K562 (cell line): Measurements from ENCODE around the gene TSPAN15. TPM values are rescaled to one million over a fixed set of nuclear protein-coding genes. Genes with fewer than 3 reads are reported as not detected.

Experiments
- ATAC-seq: fragments of 200-7000 bp; cut with Tn5 transposase; 3 replicates; pipeline ENCODE4 v1.9.1; 2020; ENCODE audit warnings: moderate library complexity
- BruUV-seq: library from RNA; stranded (reverse); fragments of 400-500 nt; replicated peaks from 2 replicates; lab custom pipeline; 2021; lab: Mats Ljungman, UMichigan
- CTCF ChIA-PET: fragments of 300-600 bp; formaldehyde crosslinking; extraction: SDS; loops from one replicate; lab custom pipeline; 2021; ENCODE audit warnings: low intra/inter-chr PET ratio; lab: Yijun Ruan, JAX
- POLR2A ChIA-PET: fragments of 300-600, 350-650 bp; sonication (Branson Sonifier 250); formaldehyde crosslinking; extraction: SDS; loops from one replicate; lab custom pipeline; 2021; ENCODE audit warnings: antibody characterized with exemption, inconsistent platforms; lab: Yijun Ruan, JAX
- DNase-seq, 4 experiments: peaks; one replicate each; pipeline versions ENCODE4 v3.0.0 to v3.0.0-alpha.2; 2011 to 2018; ENCODE audit warnings: low spot score in 3 of 4, mixed read lengths in 3 of 4; ENCODE audit errors: extremely low read depth in 1 of 4
- FAIRE-seq: peaks from 2 replicates; lab custom pipeline; 2011; peaks lifted over from hg19 to GRCh38; lab: Jason Lieb, UNC
- H2AFZ ChIP-seq: 2 replicates; pipeline ENCODE4 v1.6.0; 2011; ENCODE audit warnings: low read depth, low read length, control low read depth, inconsistent platforms
- H3K27ac ChIP-seq: fragments of 200-600 bp; 3 replicates; pipeline ENCODE4 v1.8.0; 2011; ENCODE audit warnings: low read depth, mild to moderate bottlenecking, control low read depth, inconsistent platforms, low read length, moderate library complexity, mixed read lengths; ENCODE audit errors: extremely low read depth
- H3K27me3 ChIP-seq, 2 experiments: fragments of 300-600 bp in 1 of 2; 2 replicates in 1 of 2; 3 replicates in 1 of 2; pipeline versions ENCODE4 v1.6.0 to v1.8.0; 2011; ENCODE audit warnings: inconsistent platforms in 2 of 2, low read length in 2 of 2, mild to moderate bottlenecking in 1 of 2, mixed read lengths in 1 of 2, moderate library complexity in 1 of 2; ENCODE audit not compliant: control insufficient read depth in 2 of 2, insufficient read depth in 2 of 2
- H3K36me3 ChIP-seq: fragments of 300-600 bp; 3 replicates; pipeline ENCODE4 v1.8.0; 2011; ENCODE audit warnings: mild to moderate bottlenecking, low read length, inconsistent platforms; ENCODE audit not compliant: control insufficient read depth, insufficient read depth
- H3K4me1 ChIP-seq, 2 experiments: fragments of 200-600 bp in 1 of 2; replicated peaks in 1 of 2; 2 replicates in 1 of 2; 3 replicates in 1 of 2; pipeline versions ENCODE4 v1.5.1 to v1.8.0; 2011; ENCODE audit warnings: inconsistent platforms in 2 of 2, low read length in 2 of 2, mild to moderate bottlenecking in 1 of 2, mixed read lengths in 1 of 2, moderate library complexity in 1 of 2; ENCODE audit not compliant: control insufficient read depth in 2 of 2, insufficient read depth in 2 of 2
- H3K4me2 ChIP-seq: 2 replicates; pipeline ENCODE4 v1.6.1; 2011; ENCODE audit warnings: low read length, control low read depth, inconsistent platforms, mixed read lengths; ENCODE audit not compliant: insufficient read depth
- H3K4me3 ChIP-seq: fragments of 200-600 bp; sonication (generic), shearing (Covaris generic); 2 replicates; pipeline ENCODE4 v1.5.1; 2016; ENCODE audit warnings: control low read depth, inconsistent platforms
- H3K79me2 ChIP-seq: fragments of 200-600 bp; 3 replicates; pipeline ENCODE4 v1.8.0; 2011; ENCODE audit warnings: low read length, inconsistent platforms; ENCODE audit not compliant: control insufficient read depth, insufficient read depth
- H3K9ac ChIP-seq, 2 experiments: 2 replicates each; pipeline versions ENCODE4 v1.6.0 to v1.6.1; 2011; ENCODE audit warnings: low read depth in 2 of 2, low read length in 2 of 2, control low read depth in 1 of 2, inconsistent platforms in 1 of 2, mild to moderate bottlenecking in 1 of 2, mixed read lengths in 1 of 2; ENCODE audit not compliant: insufficient read depth in 1 of 2
- H3K9me1 ChIP-seq: one replicate; pipeline ENCODE4 v1.6.0; 2011; ENCODE audit warnings: inconsistent platforms, mild to moderate bottlenecking, low read length, moderate library complexity; ENCODE audit not compliant: control insufficient read depth, insufficient read depth
- H3K9me3 ChIP-seq: replicated peaks from 2 replicates; pipeline ENCODE4 v1.5.1; 2011; ENCODE audit warnings: low read depth, low read length, inconsistent platforms; ENCODE audit not compliant: control insufficient read depth, insufficient read depth
- H4K20me1 ChIP-seq: replicated peaks from 2 replicates; pipeline ENCODE4 v1.6.1; 2011; ENCODE audit warnings: low read length, inconsistent platforms, mixed read lengths; ENCODE audit not compliant: control insufficient read depth, insufficient read depth
- HSF4 ChIP-seq: fragments of 250-450 bp; sonication (Bioruptor Pico); IDR thresholded peaks from 2 replicates; pipeline ENCODE4 v2.1.2; 2022; ENCODE audit warnings: mild to moderate bottlenecking, moderate library complexity, borderline replicate concordance
- TGIF2 ChIP-seq: sonication (generic); formaldehyde crosslinking; IDR thresholded peaks from 2 replicates; pipeline ENCODE4 v1.8.1; 2022; ENCODE audit warnings: mild to moderate bottlenecking, missing genetic modification reagents, moderate library complexity
- ZNF354B ChIP-seq: fragments of 250-450 bp; sonication (Bioruptor Pico); IDR thresholded peaks from 2 replicates; pipeline ENCODE4 v1.4.0; 2020
- ZNF57 ChIP-seq: fragments of 450-650 bp; formaldehyde crosslinking; IDR thresholded peaks from 2 replicates; pipeline ENCODE4 v1.4.0; 2020; ENCODE audit warnings: mild to moderate bottlenecking, moderate library complexity
- WGBS: fragments of 100-300 bp; shearing (Covaris generic); methylation state at CpG from one replicate; pipeline ENCODE4 v1.1.6; 2016; ENCODE audit warnings: low coverage, mixed read lengths; ENCODE audit not compliant: insufficient coverage; ENCODE audit errors: missing lambda C conversion rate; 5-methylcytosine and 5-hydroxymethylcytosine counted together
- in situ Hi-C: fragments of 300-500 bp; cut with MboI; formaldehyde crosslinking; loops from 4 replicates; pipeline ENCODE4 v1.15.0; 2018; ENCODE audit warnings: inconsistent platforms, mixed read lengths
- intact Hi-C: fragments of 100-400 bp; cut with micrococcal nuclease; formaldehyde crosslinking; loops from 2 replicates; pipeline ENCODE4 v1.14.2; 2022
- polyA plus RNA-seq, 8 experiments: library from polyadenylated mRNA; depleted of rRNA in 4 of 8; stranded (reverse) in 5 of 8; unstranded in 3 of 8; fragments of >200 nt; fragmentation: Nextera tagmentation in 2 of 8; fragmentation: Illumina TruSeq in 1 of 8; extraction: Ambion mirVana in 2 of 8; extraction: Trizol in 1 of 8; gene quantifications; 2 replicates each; pipeline versions ENCODE4 v1.2.1 to v1.2.3, GENCODE V29; 2011 to 2014; ENCODE audit warnings: inconsistent platforms in 1 of 8, missing spikeins in 1 of 8
- total RNA-seq, 7 experiments: library from RNA; depleted of rRNA in 6 of 7; stranded (reverse); fragments of >200 nt in 6 of 7; fragmentation: Illumina TruSeq in 2 of 7; extraction: Trizol in 2 of 7; gene quantifications; 2 replicates each; pipeline versions ENCODE4 v1.2.1 to v1.2.3, GENCODE V29; 2011 to 2021; ENCODE audit warnings: low replicate concordance in 1 of 7
- TF ChIP-seq, protein P1 (sequence below): fragments of 200-800 bp; sonication (Bioruptor generic); IDR thresholded peaks from 2 replicates; pipeline ENCODE4 v1.6.1; 2017; ENCODE audit warnings: missing genetic modification characterization, missing compliant biosample characterization

Gene TSPAN15
- total and polyA plus RNA-seq, 9 of the 15 experiments (the other 6 are each of a cell fraction or from before 2014, with no cell fraction given): 0.33 to 1.0 (median 0.45) TPM; not detected in 2

DNA sequence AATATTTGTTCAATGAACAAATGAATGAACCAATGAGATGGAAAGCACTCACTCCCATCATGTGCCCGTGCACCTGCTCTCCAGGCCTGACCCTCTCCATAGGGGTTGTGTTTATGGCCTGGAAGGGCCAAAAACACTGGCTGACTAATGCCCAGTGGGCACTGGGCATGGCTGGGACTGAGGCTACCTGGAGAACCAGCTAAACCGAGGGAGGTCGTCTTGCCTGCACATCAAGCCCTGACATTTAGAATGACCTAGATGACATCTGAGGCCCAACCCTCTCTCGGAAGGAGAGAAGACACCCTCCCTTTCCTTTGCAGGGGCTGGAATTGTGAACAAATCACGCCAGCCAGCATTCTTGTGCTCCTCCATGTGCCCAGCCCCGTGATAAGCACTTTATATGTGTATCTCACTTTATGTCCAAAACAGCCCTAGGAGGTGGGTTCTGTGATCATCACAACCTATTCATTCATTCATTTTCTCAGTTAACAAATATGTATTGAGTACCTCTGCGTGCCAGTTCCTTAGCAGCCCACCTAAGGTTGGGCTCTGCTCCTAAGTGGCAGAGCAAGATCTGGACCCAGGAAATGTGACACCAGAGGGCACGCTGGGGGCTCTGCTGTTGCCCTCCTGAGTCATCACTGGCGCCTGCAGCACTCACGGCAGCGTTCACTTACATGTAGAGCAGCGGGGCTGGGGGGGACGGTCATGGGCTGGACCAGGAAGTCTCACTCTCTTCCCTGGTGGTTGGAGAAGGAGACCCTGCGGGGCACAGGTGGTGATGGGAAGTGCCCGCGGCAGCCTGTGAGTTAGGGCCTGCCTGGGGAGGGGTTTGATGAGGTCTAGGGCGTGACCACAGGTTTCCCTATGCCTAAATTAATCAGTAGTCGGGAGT is 52.0 kb downstream of the TSPAN15 start:
- CTCF ChIA-PET: interaction anchor here (0.9 kb wide), 1 partner anchor 10 kb away, joined by 3 read pairs; no protein-coding TSS in a partner anchor
- WGBS: 2% methylated on average over 18 of the region's 18 CpGs

DNA sequence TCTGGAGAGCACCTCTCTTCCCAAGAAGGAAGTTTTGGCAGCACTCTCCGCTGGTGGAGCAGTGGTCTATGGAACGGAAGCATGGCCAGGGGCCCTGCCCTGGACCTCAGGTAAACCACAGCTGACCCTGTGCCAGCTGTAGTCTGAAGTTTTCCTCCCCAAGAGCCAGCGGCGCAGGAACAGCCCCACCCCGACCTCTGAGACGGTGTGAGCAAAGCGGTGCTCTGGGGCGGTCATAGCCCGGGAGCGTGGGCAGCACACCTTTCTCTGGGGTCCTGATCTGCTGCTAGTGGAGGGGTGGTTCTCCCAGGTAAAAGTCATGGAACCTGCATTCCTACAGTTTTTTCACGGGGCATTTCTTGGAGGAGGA is 52.6 kb downstream of the TSPAN15 start:
- Histone ChIP-seq H3K36me3 (no peaks in the 10 kb centered on the region), H3K4me2 (no peak overlapping the region), H3K4me1 (peaks cover 0 to 15% of the 10 kb centered on the region in 2 experiments; a peak in 2 of 5 replicates), H3K9me3 (no peaks in the 10 kb centered on the region), H3K27ac (no peak overlapping the region), H3K9me1 (no peaks in the 10 kb centered on the region), H4K20me1 (no peaks in the 10 kb centered on the region; the same call in 1 of the 2 replicates), H3K27me3 (peaks cover 37 to 78% of the 10 kb centered on the region in 2 experiments), H3K79me2 (no peaks in the 10 kb centered on the region), H3K4me3 (no peak overlapping the region), H3K9ac (no peak overlapping the region), H2AFZ (no peak overlapping the region)
- CTCF ChIA-PET: interaction anchor here (0.9 kb wide), 1 partner anchor 9 kb away, joined by 3 read pairs; no protein-coding TSS in a partner anchor
- TF ChIP-seq, protein P1, sequence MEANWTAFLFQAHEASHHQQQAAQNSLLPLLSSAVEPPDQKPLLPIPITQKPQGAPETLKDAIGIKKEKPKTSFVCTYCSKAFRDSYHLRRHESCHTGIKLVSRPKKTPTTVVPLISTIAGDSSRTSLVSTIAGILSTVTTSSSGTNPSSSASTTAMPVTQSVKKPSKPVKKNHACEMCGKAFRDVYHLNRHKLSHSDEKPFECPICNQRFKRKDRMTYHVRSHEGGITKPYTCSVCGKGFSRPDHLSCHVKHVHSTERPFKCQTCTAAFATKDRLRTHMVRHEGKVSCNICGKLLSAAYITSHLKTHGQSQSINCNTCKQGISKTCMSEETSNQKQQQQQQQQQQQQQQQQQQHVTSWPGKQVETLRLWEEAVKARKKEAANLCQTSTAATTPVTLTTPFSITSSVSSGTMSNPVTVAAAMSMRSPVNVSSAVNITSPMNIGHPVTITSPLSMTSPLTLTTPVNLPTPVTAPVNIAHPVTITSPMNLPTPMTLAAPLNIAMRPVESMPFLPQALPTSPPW (CRISPR knock-in tag): no peak
- TF ChIP-seq ZNF57 (CRISPR knock-in tag) (no peak), ZNF354B (CRISPR knock-in tag) (no peak), HSF4 (CRISPR knock-in tag) (no peak)
- ATAC-seq (no peak), FAIRE-seq (no peak), DNase-seq (no peak)
- intact Hi-C loops (no loop called here), in situ Hi-C loops (loop anchor here (5.0 kb wide), 1 partner anchor 72 kb away; no protein-coding TSS in a partner anchor)
- 1% methylated on average over 11 of the region's 11 CpGs for WGBS
- POLR2A ChIA-PET: interaction anchor here (0.8 to 1.0 kb wide), 2 partner anchors 19 to 1062 kb away, joined by 3 read pairs; no protein-coding TSS in a partner anchor
- no TSS peak for BruUV-seq

More for the DNA sequence above, 52.0 kb downstream of the TSPAN15 start:
- Histone ChIP-seq H3K4me3 (no peak overlapping the region), H3K4me1 (peaks cover 0 to 15% of the 10 kb centered on the region in 2 experiments; a peak in 2 of 5 replicates), H3K79me2 (no peaks in the 10 kb centered on the region), H3K9me1 (no peaks in the 10 kb centered on the region), H4K20me1 (no peaks in the 10 kb centered on the region; the same call in 1 of the 2 replicates), H3K4me2 (no peak overlapping the region), H3K27me3 (peaks cover 40 to 79% of the 10 kb centered on the region in 2 experiments), H3K9me3 (no peaks in the 10 kb centered on the region), H2AFZ (no peak overlapping the region), H3K36me3 (no peaks in the 10 kb centered on the region), H3K27ac (no peak overlapping the region), H3K9ac (no peak overlapping the region)
- no peak for TF ChIP-seq TGIF2 (CRISPR knock-in tag)
- in situ Hi-C loops (loop anchor here (5.0 kb wide), 1 partner anchor 71 kb away; no protein-coding TSS in a partner anchor), intact Hi-C loops (no loop called here)
- POLR2A ChIA-PET: no interaction called here
- ATAC-seq (no peak), FAIRE-seq (no peak), DNase-seq (no peak)
- BruUV-seq: no TSS peak
